Skeletal muscle tissue (tissue), 4 donors: ENCODE data around the gene KCNQ2. TPM values are rescaled to one million over a fixed set of nuclear protein-coding genes. Genes with fewer than 3 reads are reported as not detected.

Experiments used
- H3K27ac ChIP-seq: one replicate; pipeline ENCODE4 v1.7.0; 2013; ENCODE audit warnings: mild to moderate bottlenecking, low read depth, low read length, inconsistent platforms
- H3K27me3 ChIP-seq, 3 donors: one replicate each; pipeline ENCODE4 v1.7.0; 2013; ENCODE audit warnings: low read length in 3 of 3; ENCODE audit not compliant: control insufficient read depth in 3 of 3, insufficient read depth in 3 of 3
- H3K36me3 ChIP-seq, 3 donors: one replicate each; pipeline ENCODE4 v1.7.0; 2013; ENCODE audit warnings: low read length in 3 of 3; ENCODE audit not compliant: control insufficient read depth in 3 of 3, insufficient read depth in 3 of 3
- H3K4me1 ChIP-seq, 3 donors: one replicate each; pipeline ENCODE4 v1.7.0; 2013; ENCODE audit warnings: low read length in 3 of 3, mild to moderate bottlenecking in 3 of 3; ENCODE audit not compliant: control insufficient read depth in 3 of 3, insufficient read depth in 3 of 3
- H3K4me3 ChIP-seq, 3 donors: one replicate each; pipeline ENCODE4 v1.7.0; 2013; ENCODE audit warnings: low read length in 3 of 3
- H3K9ac ChIP-seq, 3 donors: one replicate each; pipeline ENCODE4 v1.7.0; 2013; ENCODE audit warnings: low read length in 3 of 3, mild to moderate bottlenecking in 3 of 3, moderate library complexity in 2 of 3, low read depth in 1 of 3
- H3K9me3 ChIP-seq, 3 donors: one replicate each; pipeline ENCODE4 v1.7.0; 2013; ENCODE audit warnings: low read length in 3 of 3; ENCODE audit not compliant: control insufficient read depth in 3 of 3
- total RNA-seq: library from RNA; depleted of rRNA; stranded (reverse); fragments of >200 nt; gene quantifications from one replicate; pipeline ENCODE4 v1.2.3, GENCODE V29; 2014
- donor health status: Osteomylitis.

KCNQ2 gene
- total RNA-seq, 1 donor from 2014 or later: 1.6 TPM

DNA sequence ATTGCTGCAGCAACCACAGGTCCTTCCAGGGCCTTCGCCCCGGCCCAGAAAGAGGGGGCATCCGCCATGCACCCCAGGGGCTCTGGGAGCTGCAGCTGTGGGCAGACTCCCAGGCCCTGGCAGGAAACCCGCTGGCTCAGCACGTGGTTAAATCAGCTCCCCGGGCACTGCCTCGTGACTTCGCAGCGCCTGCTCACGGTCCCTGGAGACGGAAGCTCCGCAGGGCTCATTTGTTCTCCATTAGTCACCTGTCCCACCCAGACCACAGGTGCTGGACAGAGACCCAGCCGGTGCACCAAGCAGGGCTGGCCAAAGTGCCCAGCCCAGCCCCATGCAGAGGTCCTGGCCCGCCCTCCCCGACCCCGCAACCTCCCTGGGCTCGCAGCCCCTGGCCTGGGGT is 14.7 kb downstream of the KCNQ2 start:
- no peak overlapping the region for H3K27ac ChIP-seq
- peaks cover 65 to 80% (median 70%) of the 10 kb centered on the region in 3 donors for H3K27me3 ChIP-seq
- no peaks in the 10 kb centered on the region for H3K36me3 ChIP-seq
- no peaks in the 10 kb centered on the region for H3K9me3 ChIP-seq
- H3K4me3 ChIP-seq: no peak overlapping the region
- H3K4me1 ChIP-seq: peaks cover 3 to 20% (median 12%) of the 10 kb centered on the region in 3 donors
- no peak overlapping the region for H3K9ac ChIP-seq

GRCh38 chr20:63456429-63457284 is 15.8 kb downstream of the KCNQ2 start:
- no peak overlapping the region for H3K9ac ChIP-seq
- no peaks in the 10 kb centered on the region for H3K9me3 ChIP-seq
- H3K27ac ChIP-seq: no peak overlapping the region
- H3K36me3 ChIP-seq: no peaks in the 10 kb centered on the region
- no peak overlapping the region for H3K4me3 ChIP-seq
- H3K27me3 ChIP-seq: peaks cover 66 to 83% (median 68%) of the 10 kb centered on the region in 3 donors
- peaks cover 3 to 20% (median 12%) of the 10 kb centered on the region in 3 donors for H3K4me1 ChIP-seq

DNA sequence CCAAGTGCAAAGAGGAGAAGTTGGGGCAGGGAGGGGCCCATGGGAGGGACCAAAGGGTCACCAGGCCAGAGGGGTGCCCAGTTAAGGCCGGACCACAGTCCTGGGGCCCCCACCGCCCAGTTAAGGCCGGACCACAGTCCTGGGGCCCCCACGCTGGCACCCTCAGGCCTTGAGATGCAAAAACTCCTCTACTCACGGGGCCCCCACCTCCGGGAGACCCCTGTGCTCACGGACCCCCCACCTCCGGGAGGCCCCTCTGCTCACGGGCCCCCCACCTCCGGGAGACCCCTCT is 16.9 kb downstream of the KCNQ2 start:
- H3K36me3 ChIP-seq: no peaks in the 10 kb centered on the region
- H3K27ac ChIP-seq: no peak overlapping the region
- H3K4me1 ChIP-seq: peaks cover 3 to 20% (median 12%) of the 10 kb centered on the region in 3 donors
- no peak overlapping the region for H3K4me3 ChIP-seq
- H3K27me3 ChIP-seq: peaks cover 61 to 79% (median 63%) of the 10 kb centered on the region in 3 donors
- no peaks in the 10 kb centered on the region for H3K9me3 ChIP-seq
- no peak overlapping the region for H3K9ac ChIP-seq

DNA sequence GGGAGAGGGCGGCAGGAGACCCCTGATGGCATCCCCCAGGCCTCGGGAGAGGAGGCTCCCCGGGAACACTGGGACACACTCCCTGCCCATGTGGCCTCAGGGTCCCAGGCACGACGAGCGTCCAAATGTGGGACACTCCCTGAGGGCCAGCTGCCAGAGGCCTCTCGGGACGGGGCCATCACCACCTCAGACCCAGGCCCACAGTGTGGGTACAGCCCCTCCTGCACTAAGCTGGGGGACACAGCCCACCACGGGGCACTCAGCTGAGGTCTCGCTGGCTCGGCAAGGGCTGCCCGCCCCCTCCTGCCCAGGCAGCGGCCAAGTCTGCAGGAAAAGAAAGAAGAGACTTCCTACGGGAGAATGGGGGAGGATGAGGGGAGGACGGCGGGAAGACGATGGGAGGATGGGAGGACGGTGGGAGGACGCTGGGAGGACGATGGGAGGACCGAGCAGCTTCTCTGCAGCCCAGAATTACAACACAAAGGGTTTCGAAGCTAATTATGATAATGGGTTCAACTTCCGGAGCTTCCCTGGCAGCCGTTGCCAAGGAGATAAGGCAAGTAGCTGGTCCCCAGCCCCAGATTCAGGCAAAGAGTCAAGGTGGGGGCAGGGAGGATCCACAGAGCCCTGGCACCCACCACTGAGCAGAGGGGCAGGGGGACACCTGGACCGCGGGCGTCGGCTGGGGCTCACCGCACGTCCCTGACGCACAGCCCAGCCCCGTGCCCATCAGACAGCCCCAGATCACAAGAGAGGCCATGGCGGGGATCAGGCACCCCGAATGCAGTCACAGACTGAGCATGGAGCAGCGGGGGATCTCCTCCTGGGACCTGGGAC is 17.5 kb downstream of the KCNQ2 start:
- no peak overlapping the region for H3K4me3 ChIP-seq
- H3K36me3 ChIP-seq: no peaks in the 10 kb centered on the region
- peaks cover 58 to 76% (median 61%) of the 10 kb centered on the region in 3 donors for H3K27me3 ChIP-seq
- H3K9ac ChIP-seq: no peak overlapping the region
- H3K27ac ChIP-seq: no peak overlapping the region
- no peaks in the 10 kb centered on the region for H3K9me3 ChIP-seq
- peaks cover 3 to 20% (median 12%) of the 10 kb centered on the region in 3 donors for H3K4me1 ChIP-seq

GRCh38 chr20:63452821-63453523 is 19.5 kb downstream of the KCNQ2 start:
- no peaks in the 10 kb centered on the region for H3K36me3 ChIP-seq
- no peaks in the 10 kb centered on the region for H3K9me3 ChIP-seq
- H3K9ac ChIP-seq: no peak overlapping the region
- H3K27me3 ChIP-seq: peaks cover 62 to 81% (median 64%) of the 10 kb centered on the region in 3 donors
- H3K27ac ChIP-seq: no peak overlapping the region
- H3K4me1 ChIP-seq: peaks cover 3 to 20% (median 12%) of the 10 kb centered on the region in 3 donors
- no peak overlapping the region for H3K4me3 ChIP-seq

DNA sequence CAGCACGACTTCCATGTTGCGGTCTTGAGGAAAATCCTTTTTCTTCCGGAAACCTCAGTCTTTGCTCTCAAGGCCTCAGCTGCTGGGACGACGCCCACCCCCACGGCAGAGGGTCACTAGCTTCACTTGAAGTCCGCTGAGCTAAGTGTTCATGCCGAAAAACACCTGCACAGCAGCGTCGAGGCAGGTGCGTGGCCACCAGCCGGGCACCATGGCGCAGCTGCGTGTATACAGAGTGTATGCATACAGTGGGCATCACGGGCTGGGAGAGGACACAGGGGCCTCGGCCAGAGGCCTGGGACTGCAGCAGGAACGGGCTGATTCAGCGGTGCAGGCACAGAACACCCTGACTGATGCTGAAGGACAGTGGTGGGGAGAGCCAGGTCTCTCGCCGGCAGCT is 20.1 kb downstream of the KCNQ2 start:
- H3K36me3 ChIP-seq: no peaks in the 10 kb centered on the region
- no peak overlapping the region for H3K27ac ChIP-seq
- H3K27me3 ChIP-seq: peaks cover 62 to 85% (median 65%) of the 10 kb centered on the region in 3 donors
- H3K9me3 ChIP-seq: no peaks in the 10 kb centered on the region
- no peak overlapping the region for H3K9ac ChIP-seq
- peaks cover 3 to 20% (median 12%) of the 10 kb centered on the region in 3 donors for H3K4me1 ChIP-seq
- H3K4me3 ChIP-seq: no peak overlapping the region

GRCh38 chr20:63451821-63452220 is 20.6 kb downstream of the KCNQ2 start:
- Histone ChIP-seq H3K9me3 (no peaks in the 10 kb centered on the region), H3K27me3 (peaks cover 61 to 85% (median 65%) of the 10 kb centered on the region in 3 donors), H3K36me3 (no peaks in the 10 kb centered on the region), H3K4me1 (peaks cover 3 to 20% (median 12%) of the 10 kb centered on the region in 3 donors), H3K4me3 (no peak overlapping the region), H3K27ac (no peak overlapping the region), H3K9ac (no peak overlapping the region)

DNA sequence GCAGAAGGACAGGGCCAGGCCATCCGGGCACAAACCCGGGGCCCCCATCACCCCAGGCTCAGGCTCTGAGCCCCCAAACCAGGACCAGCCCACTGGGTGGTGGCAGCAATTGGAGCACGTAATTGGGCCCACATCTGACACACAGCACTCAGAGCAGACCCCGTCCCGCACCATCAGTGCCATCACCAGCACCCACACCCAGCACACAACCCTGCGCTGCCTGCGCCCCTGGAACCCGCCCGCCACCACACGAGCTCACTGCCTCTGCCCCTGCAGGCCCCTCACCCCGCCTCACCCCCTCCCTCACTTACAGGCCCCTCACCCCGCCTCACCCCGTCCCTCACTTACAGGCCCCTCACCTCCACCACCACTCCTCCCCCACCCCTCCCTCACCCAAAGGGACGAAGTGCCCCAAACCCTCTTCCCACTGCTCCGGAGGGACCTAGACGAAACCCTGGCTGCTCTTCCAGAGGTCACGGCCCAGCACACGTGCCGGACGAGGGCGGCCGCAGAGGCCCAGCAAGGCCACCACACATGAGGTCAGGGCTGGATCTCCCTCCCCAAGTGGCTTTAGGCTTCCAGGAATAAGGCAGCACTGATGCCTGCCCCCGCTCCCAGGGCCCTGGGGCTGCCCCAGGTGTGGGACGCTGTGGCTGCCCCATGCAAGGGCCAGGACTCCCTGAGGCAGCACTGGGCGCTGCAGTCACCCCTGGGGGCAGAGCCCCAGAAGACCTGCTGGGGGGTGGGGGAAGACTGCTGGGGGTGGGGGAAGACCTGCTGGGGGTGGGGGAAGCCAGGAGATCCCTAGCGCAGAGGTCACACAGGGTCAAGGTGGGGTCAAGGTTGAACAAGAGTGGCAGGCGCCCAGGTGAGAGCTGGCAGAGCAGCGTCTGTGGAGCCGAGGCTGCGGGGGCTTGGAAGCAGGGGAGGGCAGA is 22.4 kb downstream of the KCNQ2 start:
- H3K36me3 ChIP-seq: no peaks in the 10 kb centered on the region
- peaks cover 57 to 80% (median 60%) of the 10 kb centered on the region in 3 donors for H3K27me3 ChIP-seq
- H3K27ac ChIP-seq: no peak overlapping the region
- no peak overlapping the region for H3K9ac ChIP-seq
- H3K4me1 ChIP-seq: peaks cover 3 to 20% (median 12%) of the 10 kb centered on the region in 3 donors
- no peaks in the 10 kb centered on the region for H3K9me3 ChIP-seq
- H3K4me3 ChIP-seq: no peak overlapping the region

GRCh38 chr20:63449025-63449424 is 23.4 kb downstream of the KCNQ2 start:
- Histone ChIP-seq H3K4me3 (no peak overlapping the region), H3K27me3 (peaks cover 48 to 73% (median 50%) of the 10 kb centered on the region in 3 donors), H3K9ac (no peak overlapping the region), H3K36me3 (no peaks in the 10 kb centered on the region), H3K27ac (no peak overlapping the region), H3K4me1 (peaks cover 3 to 9% (median 8%) of the 10 kb centered on the region in 3 donors), H3K9me3 (no peaks in the 10 kb centered on the region)
